ENCODE results near the gene CFAP45.

DNA sequence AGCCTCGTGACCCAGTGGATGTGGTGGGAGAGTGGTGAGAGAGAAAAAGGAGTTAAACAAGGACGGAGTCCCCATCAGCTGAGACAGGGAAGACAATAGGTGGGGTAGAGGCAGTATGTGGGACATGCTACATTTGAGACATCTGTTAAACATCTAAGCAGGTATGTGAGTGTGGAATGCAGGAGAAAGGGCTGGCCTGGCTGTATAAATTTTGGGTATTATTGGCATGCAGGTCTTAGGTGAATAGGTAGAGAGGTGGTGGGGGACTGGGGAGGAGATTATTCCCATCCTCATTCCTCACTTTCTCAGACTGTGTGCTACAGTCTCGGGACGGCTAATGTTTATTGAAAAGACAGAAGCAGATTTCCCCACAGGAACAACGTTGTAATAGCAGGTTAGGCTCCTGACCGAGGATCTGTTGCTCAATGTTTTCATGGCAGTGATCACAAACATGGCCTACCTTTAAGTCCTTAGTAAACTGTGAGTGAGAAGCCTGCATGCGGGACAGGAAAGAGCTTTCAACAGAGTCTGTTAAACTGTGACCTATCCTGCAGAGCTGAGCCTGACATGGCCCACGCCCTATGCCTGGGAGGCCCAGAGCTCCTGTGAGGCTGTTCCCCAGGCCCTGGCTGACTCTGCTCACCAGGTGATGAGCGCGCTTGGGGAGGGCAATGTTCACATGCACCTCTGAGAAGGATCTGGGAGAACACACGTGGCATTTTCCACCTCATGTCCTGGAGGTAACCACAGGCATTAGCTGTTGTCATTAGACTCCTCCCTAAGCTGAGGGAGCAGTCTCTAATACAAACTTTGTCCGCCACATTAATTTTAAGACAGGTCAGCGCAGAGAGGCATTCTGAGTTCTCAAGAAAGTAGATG is 54.0 kb downstream of the CFAP45 start:
- TF ChIP-seq, protein P1, sequence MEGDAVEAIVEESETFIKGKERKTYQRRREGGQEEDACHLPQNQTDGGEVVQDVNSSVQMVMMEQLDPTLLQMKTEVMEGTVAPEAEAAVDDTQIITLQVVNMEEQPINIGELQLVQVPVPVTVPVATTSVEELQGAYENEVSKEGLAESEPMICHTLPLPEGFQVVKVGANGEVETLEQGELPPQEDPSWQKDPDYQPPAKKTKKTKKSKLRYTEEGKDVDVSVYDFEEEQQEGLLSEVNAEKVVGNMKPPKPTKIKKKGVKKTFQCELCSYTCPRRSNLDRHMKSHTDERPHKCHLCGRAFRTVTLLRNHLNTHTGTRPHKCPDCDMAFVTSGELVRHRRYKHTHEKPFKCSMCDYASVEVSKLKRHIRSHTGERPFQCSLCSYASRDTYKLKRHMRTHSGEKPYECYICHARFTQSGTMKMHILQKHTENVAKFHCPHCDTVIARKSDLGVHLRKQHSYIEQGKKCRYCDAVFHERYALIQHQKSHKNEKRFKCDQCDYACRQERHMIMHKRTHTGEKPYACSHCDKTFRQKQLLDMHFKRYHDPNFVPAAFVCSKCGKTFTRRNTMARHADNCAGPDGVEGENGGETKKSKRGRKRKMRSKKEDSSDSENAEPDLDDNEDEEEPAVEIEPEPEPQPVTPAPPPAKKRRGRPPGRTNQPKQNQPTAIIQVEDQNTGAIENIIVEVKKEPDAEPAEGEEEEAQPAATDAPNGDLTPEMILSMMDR (IDR thresholded peaks at IDR 0.05; ENCODE audit: low read depth, low read length, poor library complexity, severe bottlenecking) = no peak
- no peak for TF ChIP-seq EZH2phosphoT487 (IDR thresholded peaks at IDR 0.05; ENCODE audit: borderline replicate concordance, low read length)

Measured in DOHH2 (cell line).